GM11168 (cell line): ENCODE measurements around the gene SART3.
"Not testable (repeated sequence)": the region's sequence is repeated elsewhere in the genome, so short reads cannot be mapped to it uniquely, and the experiment has no call there.

Source experiments
- in situ Hi-C: fragments of 300-500 bp; cut with MboI; formaldehyde crosslinking; loops from one replicate; pipeline ENCODE4 v1.12.0; 2022; ENCODE audit warnings: low sequenced_read_pairs; ENCODE audit not compliant: unreplicated experiment

The SART3 gene

DNA sequence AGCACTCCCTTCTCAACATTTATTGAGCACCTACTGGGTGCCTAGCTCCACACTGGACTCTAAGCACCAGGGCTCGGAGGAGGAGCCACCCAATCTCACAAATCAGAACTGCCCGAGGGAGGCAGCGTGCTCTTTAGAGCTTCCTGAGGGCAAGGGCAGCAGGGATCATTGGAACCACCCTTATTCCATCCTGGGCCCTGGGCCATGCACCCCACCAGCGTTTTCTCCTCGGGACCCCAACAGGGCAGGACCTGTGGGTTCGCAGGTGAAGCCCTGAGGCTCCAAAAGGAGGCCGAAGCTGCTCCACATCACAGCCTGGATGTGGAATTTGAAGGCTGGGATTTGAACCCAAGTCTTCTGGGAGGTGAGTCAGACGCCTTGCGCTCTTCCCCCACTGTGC, 21.5 kb upstream of the SART3 start:
- in situ Hi-C loops, result no loop called here

DNA sequence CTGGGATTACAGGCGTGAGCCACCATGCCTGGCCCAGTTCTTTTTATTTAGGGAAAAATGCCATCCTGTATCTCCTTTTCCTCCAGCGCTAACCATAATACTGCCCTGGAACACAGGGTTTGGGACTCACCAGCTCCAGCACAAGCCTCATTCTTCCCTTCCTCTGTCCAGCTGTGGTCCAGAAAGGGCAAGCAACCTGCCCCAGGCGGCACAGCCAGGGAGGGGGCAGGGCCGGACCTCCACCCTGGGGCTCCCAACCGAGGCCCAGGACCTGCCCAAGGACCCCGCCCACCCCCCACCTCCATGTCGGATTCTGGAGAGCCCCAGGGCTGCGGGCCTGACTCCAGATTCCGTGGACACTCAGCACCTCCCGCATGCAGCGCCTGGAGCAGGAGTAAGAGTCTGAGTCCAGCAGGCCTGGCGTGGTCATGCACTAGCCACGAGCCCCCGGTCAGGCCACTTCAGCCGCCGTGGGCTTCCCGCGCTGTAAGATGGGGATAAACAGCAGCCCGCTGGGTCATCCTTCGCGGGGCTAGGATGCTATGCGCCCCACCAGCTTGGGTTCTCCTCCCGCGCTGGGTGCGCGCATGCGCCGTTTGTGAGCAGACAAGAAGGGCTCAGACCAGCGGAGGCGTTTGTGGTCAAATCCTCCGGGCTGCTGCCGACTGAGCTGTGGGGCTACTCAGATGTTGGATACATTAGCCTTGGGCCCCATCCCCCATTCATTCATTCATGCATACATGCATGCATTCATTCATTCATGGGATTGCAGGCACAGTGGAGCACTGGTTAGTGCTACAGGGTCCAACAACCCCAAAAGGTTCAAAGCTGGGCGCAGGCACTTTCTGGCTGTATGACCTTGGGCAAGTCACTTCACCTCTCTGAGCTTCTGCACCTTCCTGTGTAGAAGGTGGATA, 20.6 kb upstream of the SART3 start:
- in situ Hi-C loops, result no loop called here

DNA sequence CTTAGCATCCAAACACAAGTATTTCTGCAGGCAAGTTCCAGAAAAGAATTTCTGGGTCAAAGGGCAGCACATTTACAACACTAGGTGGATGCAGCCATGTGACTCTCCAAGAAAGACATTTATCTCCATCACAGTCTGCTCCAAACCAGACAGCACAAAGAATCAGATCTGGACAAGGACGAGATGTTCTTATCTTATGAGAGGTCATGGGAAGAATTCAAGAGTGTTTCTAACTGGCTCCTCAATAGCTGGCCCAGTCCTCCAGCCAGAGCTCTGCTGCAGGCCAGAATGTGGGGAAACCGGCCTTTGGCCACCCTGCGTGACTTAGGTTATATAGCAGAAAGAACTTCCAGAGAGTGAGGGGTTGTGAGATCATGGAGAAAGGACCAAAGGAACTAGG, 19.6 kb upstream of the SART3 start:
- in situ Hi-C loops, result no loop called here

DNA sequence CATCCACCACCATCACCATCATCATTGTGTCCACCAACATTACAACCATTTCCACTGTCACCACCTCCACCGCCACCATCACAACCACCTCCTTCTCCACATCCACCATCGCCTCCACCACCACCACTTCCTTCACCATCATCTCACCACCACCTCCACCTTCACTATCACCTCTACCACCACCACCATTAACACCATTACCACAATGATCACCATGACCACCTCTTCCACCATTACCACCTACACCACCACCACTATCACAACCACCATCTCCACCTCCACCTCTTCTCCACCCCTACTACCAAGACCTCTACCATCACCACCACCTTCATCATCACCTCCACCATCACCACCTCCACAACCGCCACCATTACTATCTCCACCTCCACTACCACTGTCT, 17.8 kb upstream of the SART3 start:
- in situ Hi-C loops, result no loop called here

DNA sequence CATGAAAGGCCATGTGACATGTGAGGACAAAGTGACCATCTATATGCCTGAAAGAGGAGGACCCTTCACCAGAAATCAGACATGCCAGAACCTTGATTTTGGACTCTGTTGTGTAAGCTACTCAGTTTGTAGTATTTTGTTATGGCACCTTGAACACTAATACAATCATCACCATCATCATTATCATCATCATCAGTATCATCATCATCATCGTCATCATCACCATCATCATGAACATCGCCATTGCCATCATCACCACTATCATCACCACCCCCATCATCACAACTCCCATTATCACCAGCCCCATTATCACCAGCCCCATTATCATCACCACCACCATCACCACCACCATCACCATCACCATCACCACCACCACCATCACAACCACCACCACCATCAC, 17.3 kb upstream of the SART3 start:
- in situ Hi-C loops, result no loop called here

DNA sequence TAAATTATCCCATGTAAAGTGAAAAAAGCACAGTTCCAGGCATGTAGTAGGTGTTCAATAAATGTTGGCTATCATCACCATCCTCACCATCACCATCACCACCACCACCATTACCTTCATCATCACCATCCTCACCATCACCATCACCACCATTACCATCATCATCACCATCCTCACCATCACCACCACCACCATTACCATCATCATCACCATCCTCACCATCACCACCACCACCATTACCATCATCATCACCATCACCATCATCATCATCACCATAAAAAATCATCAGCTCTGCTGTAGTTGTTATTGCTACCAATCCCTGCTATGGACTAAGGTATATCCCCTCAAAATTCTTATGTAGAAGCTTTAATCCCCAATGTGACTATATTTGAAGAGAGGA, 16.5 kb upstream of the SART3 start:
- in situ Hi-C loops, result no loop called here

DNA sequence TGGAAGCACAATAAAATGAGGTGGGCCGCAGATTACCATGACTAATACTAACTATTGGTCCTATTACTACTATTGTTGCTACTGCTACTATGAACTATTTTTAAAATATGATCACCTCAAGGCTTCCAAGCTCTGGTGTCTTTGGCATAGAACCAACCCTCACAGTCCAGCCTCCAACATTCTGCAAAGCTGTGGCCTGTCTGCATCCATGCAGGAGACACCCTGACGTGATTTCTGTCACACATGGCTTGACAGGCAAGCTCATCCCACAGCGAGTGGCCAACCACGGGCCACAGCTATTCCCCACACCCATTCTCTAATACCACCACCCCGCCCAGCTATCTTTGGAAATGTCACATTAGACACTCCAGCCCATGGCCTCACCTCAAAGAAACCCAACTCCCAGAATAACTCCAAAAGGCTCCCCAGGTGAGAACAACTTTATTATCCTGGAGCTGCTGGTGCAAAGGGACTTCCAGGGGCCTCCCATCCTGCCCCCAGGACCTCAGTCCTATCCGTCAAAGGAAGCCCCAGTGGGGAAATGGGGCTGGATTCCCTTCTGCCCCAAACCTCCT, 15.8 kb upstream of the SART3 start:
- in situ Hi-C loops, result no loop called here

DNA sequence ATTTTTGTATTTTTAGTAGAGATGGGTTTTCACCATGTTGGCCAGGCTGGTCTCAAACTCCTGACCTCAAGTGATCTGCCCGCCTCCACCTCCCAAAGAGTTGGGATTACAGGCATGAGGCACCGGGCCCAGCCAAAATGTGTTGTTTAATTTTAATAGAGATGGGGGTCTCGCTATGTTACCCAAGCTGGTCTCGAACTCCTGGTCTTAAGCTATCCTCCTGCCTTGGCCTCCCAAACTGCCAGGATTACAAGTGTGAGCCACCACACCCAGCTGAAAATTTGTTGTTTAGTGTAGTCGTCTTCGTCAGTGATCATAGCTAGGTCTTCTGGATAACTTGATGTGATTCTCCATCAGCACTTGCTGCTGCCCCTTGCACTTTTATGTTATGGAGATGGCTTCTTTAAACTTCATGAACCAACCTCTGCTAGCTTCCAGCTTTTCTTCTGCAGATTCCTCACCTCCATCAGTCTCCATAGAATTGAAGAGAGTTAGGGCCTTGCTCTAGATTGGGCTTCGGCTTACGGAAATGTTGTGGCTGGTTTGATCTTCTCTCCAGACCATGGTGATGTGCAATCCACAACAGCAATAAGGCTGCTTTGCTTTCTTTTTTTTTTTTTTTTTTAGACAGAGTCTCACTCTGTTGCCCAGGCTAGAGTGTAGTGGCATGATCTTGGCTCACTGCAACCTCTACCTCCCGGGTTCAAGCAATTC, 14.4 kb upstream of the SART3 start:
- in situ Hi-C loops, result no loop called here

DNA sequence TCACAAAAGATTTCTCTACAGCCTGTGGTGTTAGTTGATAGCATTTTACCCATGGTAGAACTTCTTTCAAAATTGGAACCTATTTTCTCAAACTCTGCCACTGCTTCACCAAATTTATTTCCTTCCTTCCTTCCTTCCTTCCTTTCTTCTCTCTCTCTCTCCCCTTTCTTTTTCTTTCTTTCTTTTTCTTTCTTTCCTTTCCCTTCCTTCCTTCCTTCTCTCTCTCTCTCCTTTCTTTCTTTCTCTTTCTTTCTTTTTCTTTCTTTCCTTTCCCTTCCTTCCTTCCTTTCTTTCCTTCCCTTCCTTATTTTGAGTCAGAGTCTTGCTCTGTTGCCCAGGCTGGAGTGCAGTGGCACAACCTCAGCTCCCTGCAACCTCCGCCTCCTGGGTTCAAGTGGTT, 13.3 kb upstream of the SART3 start:
- in situ Hi-C loops, result not testable (repeated sequence)

DNA sequence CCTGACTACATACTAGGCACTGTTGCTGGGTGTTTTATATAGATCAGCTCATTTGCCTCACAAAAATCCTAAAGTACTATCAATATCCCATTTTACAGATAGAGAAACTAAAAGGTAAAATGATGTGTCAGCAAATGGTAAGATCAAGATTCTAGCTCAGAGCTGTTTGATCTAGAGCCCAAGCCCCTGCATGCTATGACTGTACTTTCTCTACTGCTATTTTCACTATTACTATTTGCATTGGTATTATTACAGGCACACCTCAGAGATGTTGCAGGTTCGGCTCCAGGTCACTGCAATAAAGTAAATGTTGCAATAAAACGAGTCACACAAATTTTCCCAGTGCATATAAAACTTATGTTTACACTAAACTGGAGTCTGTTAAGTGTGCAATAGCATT, 12.3 kb upstream of the SART3 start:
- in situ Hi-C loops, result no loop called here

DNA sequence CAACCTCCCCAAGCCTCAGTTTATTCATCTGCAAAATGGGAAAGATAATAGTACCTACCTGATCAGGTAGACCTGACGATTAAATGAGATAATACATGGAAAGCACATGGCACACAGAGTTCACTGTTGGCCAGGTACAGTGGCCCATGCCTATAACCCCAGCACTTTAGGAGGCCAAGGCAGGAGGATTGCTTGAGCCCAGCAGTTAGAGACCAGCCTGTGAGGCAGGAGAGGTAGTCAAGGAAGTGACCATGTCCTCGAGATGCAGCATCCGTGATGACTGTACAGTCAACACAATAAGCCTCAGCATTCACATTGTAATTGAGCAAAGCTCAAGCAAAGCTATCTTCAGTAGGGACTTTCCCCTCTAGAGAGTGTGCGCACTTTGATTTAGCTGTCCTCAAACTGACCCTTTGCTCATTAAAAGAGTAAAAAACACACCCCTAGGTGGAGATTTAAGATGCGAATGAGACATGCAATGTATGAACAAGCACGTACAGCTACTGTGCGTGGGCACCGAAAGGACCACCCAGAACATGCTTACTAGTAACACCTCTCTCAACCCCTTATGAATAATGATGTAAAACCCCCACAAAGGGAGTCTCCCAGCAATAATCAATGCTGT, 11.3 kb upstream of the SART3 start:
- in situ Hi-C loops, result no loop called here

DNA sequence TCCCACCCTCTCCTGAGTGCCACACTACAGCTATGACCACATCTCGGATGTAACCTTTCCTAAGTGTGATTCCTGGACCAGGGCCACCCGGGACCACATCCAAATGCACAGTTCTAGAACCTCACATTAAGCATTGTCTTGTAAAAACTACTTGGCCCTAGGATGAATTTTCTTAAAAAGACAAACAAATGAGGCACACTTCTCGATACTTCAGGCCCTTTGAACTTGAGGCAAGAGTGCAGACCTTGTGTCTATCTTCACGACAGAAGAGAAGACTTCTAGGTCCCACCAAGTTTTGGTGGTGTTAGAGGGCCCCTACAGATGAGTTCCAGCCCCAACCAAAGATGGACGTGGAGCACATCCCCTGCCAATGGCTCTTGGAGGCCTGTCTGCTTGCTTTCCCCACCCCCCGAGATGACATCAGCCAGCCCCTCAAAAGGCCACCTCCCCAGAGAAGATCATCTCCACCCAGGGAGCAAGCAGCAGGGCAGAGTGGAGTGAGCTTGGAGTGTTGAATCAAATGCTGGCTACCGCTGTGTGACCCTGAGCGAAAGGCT, 10.7 kb upstream of the SART3 start:
- in situ Hi-C loops, result no loop called here

DNA sequence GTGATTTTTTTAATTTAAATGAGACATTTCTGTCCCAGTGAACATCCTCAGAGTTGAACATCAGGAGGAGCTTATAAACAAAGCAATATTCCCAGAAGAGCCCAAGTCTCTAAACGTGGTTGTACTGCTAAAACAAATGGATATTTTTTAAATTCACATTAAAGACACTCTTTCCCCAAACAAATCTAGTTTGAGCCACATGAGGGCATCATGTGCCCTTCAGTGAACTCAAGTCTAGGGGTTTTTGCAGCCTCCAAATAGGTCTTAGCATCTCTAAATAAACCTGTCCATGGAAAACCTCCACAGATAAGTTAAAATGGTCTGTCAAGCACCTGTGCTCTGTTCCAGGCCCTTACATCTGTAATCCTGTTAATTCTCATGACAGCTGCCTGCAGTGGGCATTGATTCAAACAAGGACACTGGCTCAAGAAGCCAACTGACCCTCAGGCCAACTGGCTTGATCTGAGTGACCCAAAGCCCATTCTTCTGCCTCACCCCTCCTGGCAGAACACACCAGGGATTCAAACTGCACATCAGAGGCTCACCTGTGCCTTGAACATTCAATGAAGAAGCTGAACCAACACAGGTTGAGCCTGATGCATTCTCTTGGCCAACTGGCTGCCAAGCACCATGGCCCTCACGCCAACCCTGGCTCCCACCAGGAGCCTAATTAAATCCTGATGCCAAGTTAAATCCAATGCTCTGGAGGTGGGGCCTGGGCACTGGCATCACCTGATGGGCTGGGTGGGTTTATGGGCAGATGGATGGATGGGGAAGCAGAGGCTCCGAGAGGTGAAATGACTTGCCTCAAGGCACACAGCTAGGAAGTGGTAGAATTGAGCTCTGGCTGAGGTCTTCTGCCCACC, 10.0 kb upstream of the SART3 start:
- in situ Hi-C loops, result no loop called here

DNA sequence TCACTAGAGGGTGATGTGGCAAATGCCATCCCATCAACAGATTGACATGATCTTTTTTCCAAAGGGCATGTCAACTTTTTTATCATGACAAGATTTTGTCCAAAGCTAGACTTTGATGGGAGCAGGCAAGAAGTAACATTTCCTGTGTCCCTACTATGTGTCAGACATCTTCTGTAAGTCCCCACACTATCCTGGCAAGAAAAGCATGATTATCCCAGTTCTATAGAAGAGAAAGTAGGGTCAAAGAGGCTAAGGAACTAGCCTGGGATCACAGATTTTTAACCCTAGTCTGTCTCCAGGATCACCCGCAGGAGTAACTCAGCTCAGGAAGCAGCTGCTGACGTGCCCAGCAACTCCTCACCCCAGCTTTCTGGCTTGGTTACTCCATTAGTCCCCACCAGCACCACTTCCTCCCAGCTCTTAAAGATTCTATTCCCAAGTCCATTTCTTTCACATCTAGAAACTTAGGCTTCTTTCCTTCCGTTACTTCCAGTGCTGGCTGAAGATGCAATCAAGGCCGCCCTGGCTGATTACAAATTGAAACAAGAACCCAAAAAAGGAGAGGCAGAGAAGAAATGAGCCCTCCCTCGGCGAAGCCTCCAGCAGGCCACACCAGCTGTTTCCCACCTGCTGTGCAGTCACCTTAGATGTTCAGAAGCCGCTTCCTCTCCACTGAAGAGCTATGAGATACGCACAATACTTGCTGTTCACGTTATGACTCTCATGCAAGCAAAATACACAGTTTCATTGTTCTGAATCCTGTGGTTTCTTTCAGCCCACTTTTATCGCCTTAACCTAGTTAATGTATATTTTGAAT, 7.6 kb upstream of the SART3 start:
- in situ Hi-C loops, result loop anchor here (5.0 to 10.0 kb wide), 2 partner anchors 49 to 256 kb away; no protein-coding TSS in a partner anchor

DNA sequence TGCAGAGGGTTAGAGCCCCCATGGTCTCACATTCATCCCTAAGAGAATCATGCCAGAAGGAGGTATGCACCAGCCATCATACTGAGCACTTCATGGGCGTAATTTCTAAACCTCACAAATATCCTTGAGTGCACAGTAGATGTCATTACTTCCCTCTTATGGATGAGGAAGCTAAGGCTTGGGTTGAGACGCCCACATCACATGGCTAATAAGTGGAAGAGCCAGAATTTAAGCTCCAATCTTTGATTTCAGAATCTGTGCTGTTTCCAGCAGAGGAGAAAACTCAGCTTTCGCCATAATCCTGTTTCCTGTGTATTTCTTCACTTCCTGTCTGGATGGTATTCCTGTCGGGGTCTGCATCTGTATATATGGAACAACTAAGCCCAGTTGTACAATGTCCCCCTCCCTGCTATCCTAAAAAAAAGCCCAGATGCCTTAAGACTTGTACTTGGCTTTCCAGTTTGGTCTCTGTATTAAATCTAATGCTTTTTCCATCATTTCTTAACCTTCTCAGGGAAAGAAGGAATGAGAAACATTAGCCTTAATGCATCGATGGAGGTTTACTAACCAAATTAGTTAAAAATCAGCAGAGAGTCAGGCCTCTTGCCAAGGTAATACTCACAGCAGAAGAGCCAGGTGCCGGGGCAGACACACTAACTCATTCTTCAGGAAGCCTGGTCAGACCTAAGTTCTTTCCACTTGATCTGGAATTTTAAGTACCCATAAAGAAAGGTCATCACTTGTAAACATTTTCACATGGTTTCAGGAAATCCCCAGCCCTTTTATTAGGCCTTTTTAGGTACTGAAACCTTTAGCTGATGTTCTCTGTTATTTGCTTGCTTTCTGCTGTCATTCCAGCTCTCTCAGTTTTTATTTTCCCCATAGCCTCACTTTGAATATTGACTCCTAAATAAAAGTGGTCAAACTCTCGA, 6.7 kb upstream of the SART3 start:
- in situ Hi-C loops, result loop anchor here (5.0 to 10.0 kb wide), 2 partner anchors 50 to 257 kb away; no protein-coding TSS in a partner anchor

DNA sequence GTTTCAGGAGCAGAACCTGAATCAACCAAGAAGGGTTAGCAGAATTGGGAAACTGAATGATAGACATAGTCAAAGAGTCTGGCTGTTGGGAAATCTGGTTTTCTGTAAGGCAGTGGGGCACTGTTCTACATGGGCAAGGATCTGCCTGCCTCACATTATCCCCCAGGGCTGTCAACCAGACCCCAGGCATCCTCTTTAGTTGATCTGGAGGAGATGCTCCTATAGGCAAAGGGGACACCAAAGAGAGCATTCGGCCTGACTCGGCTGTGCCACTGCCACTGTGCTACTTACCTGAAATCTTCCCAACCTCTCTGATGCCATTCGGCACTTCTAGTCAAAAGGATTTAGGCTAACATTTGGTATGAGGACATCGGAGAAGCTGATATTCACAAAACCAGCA, 5.5 kb upstream of the SART3 start:
- in situ Hi-C loops, result loop anchor here (5.0 to 10.0 kb wide), 2 partner anchors 51 to 258 kb away; no protein-coding TSS in a partner anchor

DNA sequence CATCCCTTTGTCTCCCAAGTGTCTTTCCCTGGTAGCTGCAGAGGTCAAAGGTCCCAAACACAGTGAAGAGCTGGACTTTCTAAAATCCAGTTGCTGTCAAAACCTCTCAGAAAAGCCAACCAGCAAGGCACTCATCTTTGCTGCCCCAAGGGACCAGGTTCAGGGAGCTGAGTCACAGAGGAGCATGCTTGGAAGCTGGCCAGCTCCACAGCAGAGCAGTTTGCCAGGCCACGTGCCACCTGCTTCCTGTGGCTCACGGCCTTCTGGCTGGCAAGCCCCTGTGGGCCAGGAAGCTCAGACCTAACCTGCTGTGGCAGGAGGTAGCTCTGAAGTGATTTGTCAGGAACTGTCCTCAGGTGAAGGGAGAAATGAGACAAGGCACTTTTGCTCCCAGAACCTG, 5.0 kb upstream of the SART3 start:
- in situ Hi-C loops, result loop anchor here (5.0 to 10.0 kb wide), 2 partner anchors 51 to 259 kb away; no protein-coding TSS in a partner anchor
